22Rv1 (cell line): Measurements from ENCODE around the gene TCP10L.

Source experiments
- CTCF ChIP-seq: fragments of 450-650 bp; IDR thresholded peaks from 2 replicates; pipeline ENCODE4 v1.5.1; 2017; ENCODE audit warnings: mild to moderate bottlenecking
- ZFX ChIP-seq: fragments of 450-650 bp; IDR thresholded peaks from 2 replicates; pipeline ENCODE4 v1.6.1; 2017; ENCODE audit warnings: antibody characterized with exemption, borderline replicate concordance

- TF ChIP-seq CTCF (no peak), ZFX (no peak)
Measured at GRCh38 chr21:32537569-32537881, 47.8 kb downstream of the TCP10L start.
